Measurements from ENCODE around the gene HSPA2. TPM values are rescaled to one million over a fixed set of nuclear protein-coding genes. Genes with fewer than 3 reads are reported as not detected.

HSPA2 gene
- total and polyA plus RNA-seq, 5 experiments from 2014 or later = 0.30 to 2.3 (median 1.8) TPM; not detected in 1

- H3K27ac Mint-ChIP-seq = peak within 1 kb of the TSS; percentile 97 to 100 (median 100)
- H3K9me3 Mint-ChIP-seq = peaks cover 0 to 3% (median 0%) of the 10 kb centered on the region in 9 donors
- ATAC-seq (peak; percentile 48 to 54), DNase-seq (peak; percentile 80 to 96 (median 88))
- H3K4me3 Mint-ChIP-seq = peak within 1 kb of the TSS; percentile 93 to 100 (median 98)
- H3K4me1 Mint-ChIP-seq = peaks cover 32 to 79% (median 72%) of the 10 kb centered on the region in 4 donors
- peaks cover 0 to 11% (median 9%) of the 10 kb centered on the region in 3 donors for H3K36me3 Mint-ChIP-seq
- POLR2A ChIA-PET = interaction anchor here (0.6 to 5.4 kb wide), 23 partner anchors 9 to 908 kb away, joined by 3 to 69 read pairs (median 4); partner anchors contain the start of genes FUT8, HSPA2, MTHFD1 and SGPP1
- H3K27me3 Mint-ChIP-seq = peaks cover 0 to 4% (median 0%) of the 10 kb centered on the region in 5 donors
These were observed 36.1 kb upstream of the HSPA2 start, which contains the start of gene ZBTB1 for GRCh38 chr14:64504310-64504896. Gene ZBTB1, plus strand, starts transcription at chr14:64504770. Its CDS starts 16,735 bp downstream, at chr14:64521505.

DNA sequence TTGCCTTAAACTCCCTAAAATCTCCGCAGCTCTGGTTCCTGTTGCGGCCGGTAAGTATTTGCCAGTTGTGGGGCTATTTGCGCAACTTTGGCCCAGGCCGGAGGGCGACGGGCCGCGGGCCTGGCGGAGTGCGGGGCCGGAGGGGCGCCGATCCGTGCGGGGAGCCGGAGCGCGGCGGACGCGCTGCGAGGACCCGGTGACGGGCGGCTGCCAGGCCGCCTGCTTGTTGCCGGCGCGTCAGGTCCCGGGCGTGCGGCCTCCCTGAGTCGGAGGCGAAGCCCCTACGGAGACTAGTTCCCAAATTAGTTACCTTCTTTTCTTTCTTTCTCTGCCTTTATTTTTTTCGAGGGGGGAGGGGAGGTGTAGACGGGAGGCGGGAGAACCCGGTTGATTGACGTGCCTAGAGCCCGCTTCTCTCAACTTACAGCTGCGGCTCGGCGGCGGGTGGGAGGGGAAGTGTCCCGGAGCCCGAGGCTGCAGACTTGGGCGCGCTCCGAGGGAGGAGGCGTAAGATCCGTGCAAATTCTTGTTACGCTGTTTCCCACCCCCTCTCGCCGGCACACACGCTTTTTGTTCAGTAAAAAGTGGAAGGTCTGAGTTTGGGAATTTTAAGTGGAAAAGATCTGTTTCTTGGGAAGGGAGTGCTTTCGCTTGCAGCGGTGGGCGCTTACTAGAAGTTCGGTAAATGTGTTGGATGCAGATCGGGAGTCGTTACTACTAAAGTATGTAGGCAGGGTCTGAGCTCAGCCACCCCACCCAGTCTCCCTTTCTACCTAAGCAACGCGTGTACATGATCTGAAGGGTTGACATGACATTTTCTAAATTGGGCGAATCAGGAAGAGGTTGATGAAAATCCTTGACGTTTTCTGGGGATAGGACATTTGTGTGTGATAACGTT, 35.4 kb upstream of the HSPA2 start:
- H3K36me3 Mint-ChIP-seq = peaks cover 0 to 9% (median 5%) of the 10 kb centered on the region in 3 donors
- H3K27ac Mint-ChIP-seq = peak overlapping the region; percentile 97 to 100 (median 100)
- ATAC-seq (peak; percentile 24 to 27), DNase-seq (peak; percentile 74 to 91 (median 82))
- H3K4me3 Mint-ChIP-seq = peak overlapping the region; percentile 90 to 100 (median 98)
- peaks cover 0 to 3% (median 0%) of the 10 kb centered on the region in 9 donors for H3K9me3 Mint-ChIP-seq
- peaks cover 0 to 4% (median 0%) of the 10 kb centered on the region in 5 donors for H3K27me3 Mint-ChIP-seq
- peaks cover 32 to 79% (median 70%) of the 10 kb centered on the region in 4 donors for H3K4me1 Mint-ChIP-seq
- POLR2A ChIA-PET = interaction anchor here (0.6 to 5.4 kb wide), 22 partner anchors 8 to 907 kb away, joined by 3 to 69 read pairs (median 4); partner anchors contain the start of genes FUT8, HSPA2, MTHFD1 and SGPP1

DNA sequence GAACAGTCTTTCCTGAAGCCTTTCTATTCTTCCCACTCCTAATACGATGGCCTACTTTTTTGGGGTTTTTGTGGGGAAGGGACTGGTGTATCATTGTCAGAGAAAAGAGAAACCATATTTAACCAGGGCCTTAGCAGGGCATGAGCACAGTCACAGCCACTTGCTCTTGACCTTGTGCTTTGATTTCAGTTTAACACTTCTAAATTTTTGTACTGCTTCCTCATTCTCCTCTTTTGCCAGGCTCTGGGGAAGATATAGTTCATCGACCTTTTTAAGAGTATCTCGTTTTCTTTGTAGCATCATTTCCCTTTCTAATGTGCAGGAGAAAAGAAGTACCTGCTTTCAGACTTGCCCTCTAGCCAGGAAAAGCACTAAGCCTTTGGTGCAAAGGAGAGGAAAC, 33.8 kb upstream of the HSPA2 start:
- peak overlapping the region; percentile 63 to 100 (median 98) for H3K27ac Mint-ChIP-seq
- no peak for ATAC-seq
- POLR2A ChIA-PET = no interaction called here

DNA sequence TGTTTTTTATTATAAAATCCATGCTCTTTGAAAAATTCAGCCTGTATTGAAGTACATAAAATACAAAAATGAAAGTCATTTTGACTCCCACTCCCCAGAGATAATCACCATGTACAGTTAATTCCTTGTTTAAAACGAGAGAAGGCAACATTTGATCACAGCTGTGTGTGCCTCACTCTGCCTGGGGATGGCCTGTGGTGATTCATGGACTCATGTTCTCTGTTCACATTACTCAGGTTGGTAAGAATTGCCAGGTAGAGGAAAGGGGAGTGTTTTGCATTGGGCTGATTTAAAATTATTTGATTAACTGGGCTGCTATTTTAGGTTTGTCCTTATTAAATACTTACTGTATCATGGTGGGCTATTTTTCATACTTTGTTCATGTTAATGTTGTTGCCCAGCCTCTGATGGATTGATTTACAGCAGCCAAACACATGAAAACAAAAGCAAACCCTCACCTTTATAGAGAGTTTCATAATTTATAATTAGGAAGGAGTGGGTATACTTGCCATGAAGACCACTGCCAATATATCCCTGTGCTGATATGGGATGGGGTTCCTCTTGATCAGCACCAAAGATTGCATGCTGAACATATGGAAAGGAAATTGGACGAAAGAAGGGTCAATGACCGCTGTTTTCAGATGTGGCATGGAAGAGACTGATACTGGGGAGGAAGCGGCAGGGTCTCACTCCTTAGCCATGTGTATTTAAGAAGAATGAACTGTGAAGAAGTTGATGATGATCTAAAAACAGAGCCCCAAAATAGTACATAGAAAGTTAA, 33.0 kb upstream of the HSPA2 start:
- peak overlapping the region; percentile 7 to 100 (median 87) for H3K27ac Mint-ChIP-seq
- H3K9me3 Mint-ChIP-seq = peaks cover 0 to 3% (median 0%) of the 10 kb centered on the region in 9 donors
- no peak for DNase-seq
- peak overlapping the region; percentile 88 to 99 (median 94) for H3K4me3 Mint-ChIP-seq
- peaks cover 0 to 4% (median 0%) of the 10 kb centered on the region in 5 donors for H3K27me3 Mint-ChIP-seq
- H3K4me1 Mint-ChIP-seq = peaks cover 42 to 83% (median 72%) of the 10 kb centered on the region in 4 donors
- POLR2A ChIA-PET = no interaction called here
- no peak for ATAC-seq
- H3K36me3 Mint-ChIP-seq = peaks cover 0 to 9% (median 5%) of the 10 kb centered on the region in 3 donors

More for the DNA sequence above, 33.8 kb upstream of the HSPA2 start:
- peaks cover 0 to 9% (median 9%) of the 10 kb centered on the region in 3 donors for H3K36me3 Mint-ChIP-seq
- DNase-seq = no peak
- peak overlapping the region; percentile 88 to 99 (median 94) for H3K4me3 Mint-ChIP-seq
- H3K27me3 Mint-ChIP-seq = peaks cover 0 to 4% (median 0%) of the 10 kb centered on the region in 5 donors
- H3K4me1 Mint-ChIP-seq = peaks cover 42 to 85% (median 73%) of the 10 kb centered on the region in 4 donors
- peaks cover 0 to 3% (median 0%) of the 10 kb centered on the region in 9 donors for H3K9me3 Mint-ChIP-seq

DNA sequence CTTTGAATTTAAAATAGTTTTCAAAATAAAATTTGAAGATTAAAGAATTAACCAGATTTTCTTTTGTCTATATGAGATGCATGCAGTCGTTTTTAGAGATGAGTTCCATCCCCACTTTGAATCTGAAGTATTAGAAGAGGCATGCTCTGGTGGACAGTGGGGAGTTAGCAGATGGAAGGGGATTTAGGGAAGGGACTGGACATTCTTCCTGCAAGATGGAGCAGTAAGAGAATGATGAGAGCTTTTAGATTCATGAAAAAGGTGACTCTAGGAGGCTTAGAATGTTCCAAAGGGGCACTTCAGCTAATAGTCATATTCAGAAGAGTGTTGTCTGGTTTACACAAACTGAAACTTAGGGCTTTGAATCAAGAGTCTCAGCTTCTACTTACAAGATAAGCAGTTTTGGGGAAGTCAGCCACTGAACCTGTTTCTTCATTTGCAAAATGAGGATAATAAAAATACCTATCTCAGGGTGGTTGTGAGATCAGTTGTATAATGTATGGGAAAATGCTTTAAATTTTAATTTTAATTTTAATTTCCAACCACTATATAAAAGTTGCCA, 32.2 kb upstream of the HSPA2 start:
- POLR2A ChIA-PET = interaction anchor here (0.6 to 1.3 kb wide), 3 partner anchors 11 to 164 kb away, joined by 3 read pairs; no protein-coding TSS in a partner anchor
- DNase-seq = no peak
- Mint-ChIP-seq H3K4me3 (peak overlapping the region in 9 of 10 donors; percentile 2 to 99 (median 93)), H3K9me3 (peaks cover 0 to 3% (median 0%) of the 10 kb centered on the region in 9 donors), H3K27me3 (peaks cover 0 to 4% (median 0%) of the 10 kb centered on the region in 5 donors), H3K4me1 (peaks cover 42 to 82% (median 77%) of the 10 kb centered on the region in 4 donors), H3K27ac (peak overlapping the region in 9 of 10 donors; percentile 15 to 100 (median 89)), H3K36me3 (peaks cover 0 to 9% (median 0%) of the 10 kb centered on the region in 3 donors)
- no peak for ATAC-seq

- no peak for ATAC-seq
- POLR2A ChIA-PET = interaction anchor here (0.7 to 1.3 kb wide), 3 partner anchors 12 to 105 kb away, joined by 3 read pairs; no protein-coding TSS in a partner anchor
- H3K9me3 Mint-ChIP-seq = no peaks in the 10 kb centered on the region
- H3K4me3 Mint-ChIP-seq = peak overlapping the region in 9 of 10 donors; percentile 20 to 75 (median 40)
- no peak for DNase-seq
- H3K27ac Mint-ChIP-seq = peak overlapping the region; percentile 17 to 97 (median 61)
- peaks cover 42 to 86% (median 82%) of the 10 kb centered on the region in 4 donors for H3K4me1 Mint-ChIP-seq
- H3K36me3 Mint-ChIP-seq = peaks cover 0 to 10% (median 1%) of the 10 kb centered on the region in 3 donors
- H3K27me3 Mint-ChIP-seq = peaks cover 0 to 2% (median 0%) of the 10 kb centered on the region in 5 donors
These were observed 31.5 kb upstream of the HSPA2 start for GRCh38 chr14:64509036-64509435.

GRCh38 chr14:64510825-64511671, 29.5 kb upstream of the HSPA2 start:
- ATAC-seq (peak; percentile 64 to 67), DNase-seq (peak; percentile 34 to 82 (median 66))
- Mint-ChIP-seq H3K36me3 (peaks cover 0 to 11% (median 1%) of the 10 kb centered on the region in 3 donors), H3K27ac (peak overlapping the region; percentile 57 to 97 (median 75)), H3K4me1 (peaks cover 44 to 92% (median 89%) of the 10 kb centered on the region in 4 donors), H3K27me3 (no peaks in the 10 kb centered on the region), H3K4me3 (peak overlapping the region; percentile 20 to 75 (median 56)), H3K9me3 (no peaks in the 10 kb centered on the region)
- POLR2A ChIA-PET = interaction anchor here (0.8 to 2.4 kb wide), 6 partner anchors 9 to 81 kb away, joined by 3 to 17 read pairs (median 4); partner anchors contain the start of gene HSPA2

GRCh38 chr14:64513271-64513670, 27.3 kb upstream of the HSPA2 start:
- H3K4me1 Mint-ChIP-seq = peaks cover 41 to 90% (median 82%) of the 10 kb centered on the region in 4 donors
- ATAC-seq = no peak
- no peak overlapping the region for H3K4me3 Mint-ChIP-seq
- H3K9me3 Mint-ChIP-seq = no peaks in the 10 kb centered on the region
- H3K36me3 Mint-ChIP-seq = peaks cover 0 to 11% (median 1%) of the 10 kb centered on the region in 3 donors
- no peaks in the 10 kb centered on the region for H3K27me3 Mint-ChIP-seq
- H3K27ac Mint-ChIP-seq = no peak overlapping the region
- POLR2A ChIA-PET = interaction anchor here (0.6 to 1.8 kb wide), 3 partner anchors 9 to 23 kb away, joined by 4 to 8 read pairs (median 4); partner anchors contain the start of genes ZBTB1 and ZBTB25
- no peak for DNase-seq

- H3K4me3 Mint-ChIP-seq = no peak overlapping the region
- ATAC-seq (no peak), DNase-seq (no peak)
- no peak overlapping the region for H3K27ac Mint-ChIP-seq
- POLR2A ChIA-PET = interaction anchor here (0.7 to 2.4 kb wide), 3 partner anchors 11 to 78 kb away, joined by 3 to 6 read pairs (median 4); partner anchors contain the start of gene ZBTB1
- H3K36me3 Mint-ChIP-seq = peaks cover 0 to 8% (median 1%) of the 10 kb centered on the region in 3 donors
- no peaks in the 10 kb centered on the region for H3K27me3 Mint-ChIP-seq
- no peaks in the 10 kb centered on the region for H3K9me3 Mint-ChIP-seq
- peaks cover 35 to 82% (median 74%) of the 10 kb centered on the region in 4 donors for H3K4me1 Mint-ChIP-seq
These were observed 25.5 kb upstream of the HSPA2 start for GRCh38 chr14:64515053-64515452.

DNA sequence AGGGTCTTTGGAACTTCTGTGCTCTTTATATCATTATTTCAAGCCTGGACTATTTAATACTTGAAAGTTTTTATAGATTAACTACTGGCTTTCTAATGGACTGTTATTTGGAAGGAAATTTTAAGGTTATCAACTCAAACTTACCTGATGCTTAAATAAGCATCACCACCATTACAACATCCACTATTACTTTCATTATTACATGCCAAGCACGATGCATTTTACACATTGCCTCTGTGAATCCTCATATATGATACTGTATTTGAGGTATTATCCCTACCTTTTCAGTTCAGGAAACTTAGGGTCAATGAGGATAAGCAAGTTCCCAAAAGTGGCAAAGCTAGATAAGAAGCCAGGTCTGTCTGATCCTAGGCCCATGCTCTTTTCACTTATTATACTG, 23.6 kb upstream of the HSPA2 start:
- Mint-ChIP-seq H3K27ac (peak overlapping the region in 4 of 10 donors; percentile 3 to 78 (median 50)), H3K4me1 (peaks cover 22 to 72% (median 58%) of the 10 kb centered on the region in 4 donors), H3K27me3 (no peaks in the 10 kb centered on the region), H3K4me3 (peak overlapping the region in 7 of 10 donors; percentile 9 to 53 (median 40)), H3K36me3 (peaks cover 0 to 8% (median 1%) of the 10 kb centered on the region in 3 donors), H3K9me3 (no peaks in the 10 kb centered on the region)
- POLR2A ChIA-PET = interaction anchor here (2.4 kb wide), 1 partner anchor 13 kb away, joined by 6 read pairs; the partner anchor contains the start of gene ZBTB1
- no peak for ATAC-seq
- DNase-seq = no peak
